Stimulated activated CD4-positive, alpha-beta T cell treated with anti-CD3 and anti-CD28 coated beads, TNF-alpha, amount 100 ng/mL, for 1 hour (primary cell): Measurements from ENCODE around the gene GLDN.
"Not testable (repeated sequence)": the region's sequence is repeated elsewhere in the genome, so short reads cannot be mapped to it uniquely, and the experiment has no call there.

Experiments
- DNase-seq, 3 donors: peaks; one replicate each; pipeline ENCODE4 v3.0.0-alpha.2; 2020; ENCODE audit warnings: low read depth in 3 of 3, low spot score in 1 of 3

Gene GLDN

GRCh38 chr15:51386960-51387698 lies 45.7 kb downstream of the GLDN start:
- no peak for DNase-seq

GRCh38 chr15:51387699-51388041 lies 46.2 kb downstream of the GLDN start:
- DNase-seq = no peak

DNA sequence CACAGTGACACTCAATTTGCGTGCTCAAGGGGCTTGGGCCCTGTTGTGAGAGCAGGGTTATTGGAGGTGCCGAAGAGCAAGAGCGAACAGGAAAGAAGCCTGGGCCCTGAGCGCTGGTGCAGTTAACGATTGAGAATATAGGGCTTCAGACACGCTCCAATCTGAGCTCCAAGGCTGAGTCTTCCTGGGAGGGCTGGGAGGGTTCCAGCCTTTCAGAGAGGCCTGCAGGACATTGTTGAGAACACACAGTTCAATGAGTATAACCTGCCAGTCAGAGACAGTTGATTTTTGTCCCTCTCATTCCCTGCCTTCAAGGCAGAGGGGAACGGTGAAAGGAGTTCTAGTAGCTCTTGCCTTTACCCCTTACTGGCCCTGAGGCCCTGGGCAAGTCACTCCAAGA lies 47.3 kb downstream of the GLDN start:
- DNase-seq = no peak

GRCh38 chr15:51390241-51390965 lies 48.9 kb downstream of the GLDN start:
- DNase-seq = no peak

DNA sequence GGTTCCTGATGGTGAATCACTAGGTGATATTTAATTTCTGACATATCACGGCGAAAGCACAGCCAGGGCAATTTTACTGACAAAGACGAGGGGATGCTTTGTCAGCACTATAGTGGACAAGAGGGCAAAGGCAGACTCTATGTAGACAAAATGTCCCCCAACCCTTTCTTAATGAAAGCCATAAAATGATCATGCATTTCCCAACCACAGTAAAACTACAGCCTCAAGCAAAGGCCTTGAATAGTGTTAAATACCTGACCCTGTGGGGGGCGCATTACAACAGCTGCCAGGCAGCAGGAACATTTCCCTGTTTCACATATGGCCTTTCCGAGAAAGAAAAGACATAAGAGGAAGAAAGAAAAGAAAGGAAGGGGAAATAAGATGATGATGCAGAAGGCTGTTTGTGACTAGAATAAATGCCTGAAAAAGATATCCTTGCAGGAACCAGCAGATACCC lies 49.5 kb downstream of the GLDN start:
- no peak for DNase-seq

- DNase-seq = no peak
Observed at GRCh38 chr15:51396921-51397320, 55.5 kb downstream of the GLDN start.

DNA sequence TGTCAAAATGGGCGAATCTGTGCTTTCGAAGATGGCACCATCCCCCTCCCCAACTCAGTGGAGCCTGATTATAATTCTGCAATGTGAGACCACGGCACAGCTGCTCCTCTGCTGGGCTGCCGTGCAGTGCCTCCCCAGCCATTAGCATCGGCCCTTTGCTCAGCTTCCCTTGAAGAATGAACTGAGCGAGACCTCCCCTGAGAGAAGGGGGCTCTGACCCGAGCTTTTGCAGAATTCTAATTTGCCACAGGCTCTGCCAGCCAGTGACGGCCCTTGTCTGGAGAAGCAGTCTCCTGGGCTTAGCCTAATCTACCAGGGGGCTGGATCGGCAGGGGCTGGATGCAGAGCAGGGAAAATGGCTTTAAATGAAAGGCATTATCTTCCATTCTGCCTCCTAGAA lies 57.2 kb downstream of the GLDN start:
- no peak for DNase-seq

DNA sequence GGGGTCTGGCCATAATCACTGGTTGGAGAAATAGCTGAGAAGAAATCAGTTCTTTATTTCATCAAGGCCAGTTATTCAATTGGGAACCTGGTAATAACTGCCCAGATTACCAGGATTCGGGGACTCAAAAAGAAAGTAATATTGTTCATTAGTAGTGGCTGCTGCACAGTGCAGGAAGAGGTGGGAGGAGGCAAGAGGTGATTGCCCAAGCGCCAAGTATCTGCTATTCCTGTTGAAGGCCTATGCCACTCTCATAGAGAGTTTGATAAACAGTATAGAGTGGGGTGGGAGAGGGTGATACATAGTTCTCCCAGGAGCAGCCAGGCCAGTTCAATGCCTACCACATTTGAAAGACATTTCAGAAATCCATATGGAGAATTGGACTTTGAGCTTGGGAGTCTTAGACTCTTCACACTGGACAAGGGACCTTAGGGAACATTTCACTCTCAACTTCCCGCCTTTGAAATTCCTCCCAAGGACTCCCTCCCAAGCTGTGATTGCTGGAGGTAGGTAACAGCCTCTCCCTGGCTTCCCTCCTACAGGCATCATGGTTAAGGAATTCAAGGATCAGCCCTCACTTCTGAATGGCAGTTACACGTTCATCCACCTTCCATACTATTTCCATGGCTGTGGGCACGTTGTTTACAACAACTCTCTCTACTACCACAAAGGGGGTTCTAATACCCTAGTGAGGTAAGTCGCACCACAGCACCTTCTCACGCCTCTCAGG lies 59.8 kb downstream of the GLDN start:
- no peak for DNase-seq

- no peak for DNase-seq
Observed at GRCh38 chr15:51401872-51402517, 60.5 kb downstream of the GLDN start.

DNA sequence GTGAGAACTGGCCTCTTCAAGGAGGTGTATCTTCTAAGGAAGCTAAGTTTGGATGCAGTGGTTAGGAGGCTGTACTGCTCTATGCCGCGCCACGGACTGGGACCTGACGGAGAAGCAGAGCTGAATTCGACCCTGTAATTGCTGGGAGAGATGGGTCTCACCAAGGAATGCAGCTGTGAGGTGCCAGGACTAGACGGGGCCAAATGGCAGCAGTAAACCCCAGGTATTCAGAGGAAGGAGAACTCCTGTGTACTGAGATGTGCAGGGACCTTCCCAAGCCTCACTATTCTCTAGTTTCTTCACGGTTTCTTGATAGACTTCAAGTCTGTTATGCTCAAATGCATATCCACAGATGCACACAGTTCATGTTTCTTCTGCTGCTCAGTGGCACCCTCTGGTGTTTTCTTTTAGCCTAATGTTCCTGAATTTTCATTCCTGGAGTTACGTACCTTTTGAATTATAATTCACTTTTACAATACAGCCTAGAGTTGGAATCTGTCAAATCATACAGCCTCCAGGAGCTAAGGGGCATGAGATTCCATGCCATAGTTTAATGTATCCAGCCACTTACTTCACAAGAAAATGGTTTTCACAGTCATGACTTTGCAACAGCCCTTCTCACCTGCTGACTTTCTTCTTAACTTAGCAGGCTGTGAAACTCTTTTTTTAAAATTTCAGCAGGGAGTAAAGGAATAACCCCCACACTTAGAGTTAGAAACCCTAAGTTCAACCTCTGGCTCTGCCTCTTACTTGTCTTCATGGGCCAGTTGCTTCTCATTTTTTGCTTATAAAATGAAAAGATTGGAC lies 61.8 kb downstream of the GLDN start:
- DNase-seq = no peak

DNA sequence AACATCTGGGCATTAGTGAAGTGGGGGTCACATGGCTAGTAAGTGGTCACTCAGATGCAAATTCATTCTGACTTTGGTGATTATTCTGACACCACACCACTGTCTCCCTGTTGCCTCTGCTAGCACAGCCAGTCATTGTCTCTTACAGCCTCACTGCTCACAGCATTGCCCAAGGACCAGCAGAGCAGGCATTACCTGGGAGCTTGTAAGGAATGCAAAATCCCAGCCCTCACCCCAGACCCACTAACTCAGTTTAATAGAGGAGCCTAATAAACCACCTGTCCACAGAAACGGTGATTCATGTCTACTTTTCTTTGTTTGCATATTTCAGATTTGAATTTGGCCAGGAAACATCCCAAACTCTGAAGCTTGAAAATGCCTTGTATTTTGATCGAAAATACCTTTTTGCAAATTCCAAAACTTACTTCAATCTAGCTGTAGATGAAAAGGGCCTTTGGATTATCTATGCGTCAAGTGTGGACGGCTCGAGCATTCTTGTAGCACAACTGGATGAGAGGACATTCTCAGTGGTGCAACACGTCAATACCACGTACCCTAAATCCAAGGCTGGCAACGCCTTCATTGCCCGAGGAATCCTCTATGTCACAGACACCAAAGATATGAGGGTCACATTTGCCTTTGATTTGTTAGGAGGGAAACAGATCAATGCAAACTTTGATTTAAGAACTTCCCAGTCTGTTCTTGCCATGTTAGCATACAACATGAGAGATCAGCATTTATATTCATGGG lies 62.7 kb downstream of the GLDN start:
- DNase-seq = no peak

DNA sequence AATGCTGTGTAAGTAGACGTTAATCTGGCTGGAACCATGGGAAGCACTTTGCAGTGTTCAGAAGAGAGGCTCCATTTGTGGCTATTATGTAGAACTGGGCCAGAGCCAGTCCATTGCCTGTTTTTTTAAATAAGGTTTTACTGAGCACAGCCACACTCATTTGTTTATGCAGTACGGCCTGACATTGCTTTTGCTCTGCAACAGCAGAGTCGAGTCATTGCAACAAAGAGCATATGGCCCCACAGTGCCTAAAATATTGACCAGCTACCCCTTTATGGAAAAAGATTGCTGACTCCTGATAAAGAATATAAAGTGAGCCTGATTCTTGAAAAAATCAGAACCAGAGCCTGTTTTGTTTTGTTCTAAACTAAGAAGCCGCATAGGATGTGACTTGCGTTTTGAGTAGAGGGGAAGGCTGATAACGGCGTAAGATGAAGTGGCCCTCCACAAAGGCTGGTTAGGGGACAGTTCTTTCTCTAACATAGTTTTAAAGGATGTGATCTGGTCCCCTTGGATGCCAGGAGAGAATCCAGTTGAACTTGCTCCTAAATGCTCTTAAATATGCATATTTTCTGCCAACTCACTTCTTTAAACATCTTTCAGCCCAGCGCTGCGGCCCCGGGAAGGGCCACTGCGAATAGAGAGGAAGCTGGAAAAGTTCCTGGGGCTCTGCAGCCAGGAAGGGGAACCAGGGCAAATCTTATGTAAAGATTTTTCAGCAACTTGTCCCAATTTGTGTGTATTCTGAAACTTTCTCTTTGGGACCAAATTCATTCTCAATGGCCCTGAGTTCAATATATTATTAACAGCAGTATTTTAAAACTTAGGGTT lies 64.5 kb downstream of the GLDN start:
- no peak for DNase-seq

GRCh38 chr15:51414256-51414860 lies 72.9 kb downstream of the GLDN start:
- no peak for DNase-seq

DNA sequence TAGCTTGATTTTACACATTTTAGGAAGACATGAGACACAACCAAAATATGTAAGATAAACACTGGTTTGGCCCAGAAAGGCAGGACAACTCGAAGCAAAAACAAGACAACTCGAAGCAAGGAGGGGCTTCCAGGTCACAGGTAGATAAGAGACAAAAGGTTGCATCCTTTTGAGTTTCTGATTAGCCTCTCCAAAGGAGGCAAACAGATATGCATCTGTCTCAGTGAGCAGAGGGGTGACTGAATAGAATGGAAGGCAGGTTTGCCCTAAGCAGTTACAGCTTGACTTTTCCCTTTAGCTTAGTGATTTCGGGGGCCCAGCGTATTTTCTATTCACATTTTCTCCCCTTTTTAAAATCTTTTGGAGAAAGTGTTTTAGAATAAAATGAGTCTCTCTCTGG lies 74.7 kb downstream of the GLDN start:
- DNase-seq = no peak

- not testable (repeated sequence) for DNase-seq
Observed at GRCh38 chr15:51423040-51423439, 81.6 kb downstream of the GLDN start.

- DNase-seq = no peak
Observed at GRCh38 chr15:51424780-51425179, 83.3 kb downstream of the GLDN start.

DNA sequence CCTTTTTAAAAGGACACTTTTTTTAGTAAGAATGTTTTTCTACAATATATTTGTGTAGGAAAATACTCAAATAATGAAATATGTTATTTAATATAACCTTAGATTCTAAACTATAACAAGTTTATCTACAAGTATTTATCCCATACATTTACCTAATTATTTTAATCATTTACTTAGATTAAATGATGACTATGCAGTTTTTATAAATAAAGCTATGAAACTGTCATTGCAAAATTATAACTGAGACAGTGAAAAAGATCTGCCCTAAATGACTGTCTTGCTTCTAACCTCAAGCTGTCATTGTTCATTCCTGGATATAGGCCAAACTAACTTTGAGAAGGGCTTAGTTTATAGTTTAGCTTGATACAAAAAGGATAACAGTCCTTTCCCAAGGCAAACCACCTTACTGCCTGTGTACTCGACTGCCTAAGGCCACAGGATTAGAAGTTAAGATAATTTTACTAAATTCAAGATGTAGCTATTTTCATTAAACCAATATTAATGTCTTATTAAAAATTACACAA lies 84.1 kb downstream of the GLDN start:
- DNase-seq = no peak

- DNase-seq = no peak
Observed at GRCh38 chr15:51438526-51438925, 97.1 kb downstream of the GLDN start.
